ENCODE data around the gene TRAPPC11.

GRCh38 chr4:183658362-183659028, 598 bp upstream of the TRAPPC11 start:
- TF ChIP-seq POLR2AphosphoS5 (IDR thresholded peaks at IDR 0.05) (no peak), CTCF (IDR thresholded peaks at IDR 0.05) (no peak)

Data from breast epithelium (tissue), 3 donors.